Neuronal stem cell (in vitro differentiated cells): ENCODE measurements around the gene SHROOM3.

ENCODE experiments used
- DNase-seq: peaks from one replicate; pipeline ENCODE4 v3.0.0-alpha.2; 2013; ENCODE audit warnings: low spot score
- H2AFZ ChIP-seq: one replicate; pipeline ENCODE4 v1.6.1; 2013; ENCODE audit warnings: mild to moderate bottlenecking, low read length, inconsistent platforms
- H2AK5ac ChIP-seq: 2 replicates; pipeline ENCODE4 v1.6.1; 2013; ENCODE audit warnings: low read depth, mild to moderate bottlenecking, inconsistent platforms, low read length, moderate library complexity, mixed read lengths
- H2BK120ac ChIP-seq: 2 replicates; pipeline ENCODE4 v1.6.1; 2013; ENCODE audit warnings: low read depth, mild to moderate bottlenecking, inconsistent platforms, low read length, moderate library complexity, mixed read lengths
- H2BK12ac ChIP-seq: one replicate; pipeline ENCODE4 v1.6.1; 2013; ENCODE audit warnings: low read length, inconsistent platforms
- H2BK15ac ChIP-seq: 2 replicates; pipeline ENCODE4 v1.6.1; 2013; ENCODE audit warnings: mild to moderate bottlenecking, low read length, inconsistent platforms, mixed read lengths
- H2BK5ac ChIP-seq: one replicate; pipeline ENCODE4 v1.6.1; 2013; ENCODE audit warnings: inconsistent platforms, mild to moderate bottlenecking, low read length, moderate library complexity
- H3K14ac ChIP-seq: one replicate; pipeline ENCODE4 v1.6.1; 2013; ENCODE audit warnings: low read length, inconsistent platforms
- H3K18ac ChIP-seq: 2 replicates; pipeline ENCODE4 v1.6.1; 2013; ENCODE audit warnings: low read length, inconsistent platforms
- H3K23ac ChIP-seq: 2 replicates; pipeline ENCODE4 v1.6.1; 2013; ENCODE audit warnings: low read depth, mild to moderate bottlenecking, mixed read lengths, low read length, inconsistent platforms; ENCODE audit not compliant: poor library complexity
- H3K27ac ChIP-seq: replicated peaks from 3 replicates; pipeline ENCODE4 v1.5.1; 2013; ENCODE audit warnings: low read length, inconsistent platforms
- H3K27me3 ChIP-seq, 3 experiments: 2 replicates each; pipeline ENCODE4 v1.6.1; 2013; ENCODE audit warnings: low read length in 3 of 3, mild to moderate bottlenecking in 2 of 3, inconsistent platforms in 1 of 3, low read depth in 1 of 3, mixed read lengths in 1 of 3, moderate library complexity in 1 of 3; ENCODE audit not compliant: control insufficient read depth in 3 of 3, insufficient read depth in 3 of 3
- H3K36me3 ChIP-seq, 2 donors: replicated peaks in 1 of 2; 2 replicates each; pipeline ENCODE4 v1.6.1; 2013; ENCODE audit warnings: low read length in 2 of 2; ENCODE audit not compliant: control insufficient read depth in 2 of 2, insufficient read depth in 2 of 2
- H3K4ac ChIP-seq: 2 replicates; pipeline ENCODE4 v1.6.1; 2013; ENCODE audit warnings: inconsistent platforms, mild to moderate bottlenecking, low read length, moderate library complexity
- H3K4me1 ChIP-seq, 2 donors: 1 replicate in 1 of 2; 2 replicates in 1 of 2; pipeline ENCODE4 v1.6.1; 2013; ENCODE audit warnings: low read length in 2 of 2, low read depth in 1 of 2; ENCODE audit not compliant: control insufficient read depth in 2 of 2, insufficient read depth in 1 of 2
- H3K4me2 ChIP-seq: one replicate; pipeline ENCODE4 v1.6.1; 2013; ENCODE audit warnings: mild to moderate bottlenecking, low read length, inconsistent platforms; ENCODE audit not compliant: insufficient read depth, poor library complexity, severe bottlenecking
- H3K4me3 ChIP-seq, 2 donors: 2 replicates each; pipeline ENCODE4 v1.5.1; 2013; ENCODE audit warnings: low read length in 2 of 2, mild to moderate bottlenecking in 2 of 2, inconsistent platforms in 1 of 2, moderate library complexity in 1 of 2
- H3K79me1 ChIP-seq: one replicate; pipeline ENCODE4 v1.6.1; 2013; ENCODE audit warnings: low read depth, mild to moderate bottlenecking, inconsistent platforms, low read length, moderate library complexity
- H3K9ac ChIP-seq: one replicate; pipeline ENCODE4 v1.6.1; 2013; ENCODE audit warnings: mild to moderate bottlenecking, low read depth, low read length, inconsistent platforms; ENCODE audit not compliant: poor library complexity
- H3K9me3 ChIP-seq, 2 donors: replicated peaks in 1 of 2; 2 replicates each; pipeline versions ENCODE3 to v1.6.1; 2013; ENCODE audit warnings: low read length in 2 of 2, mild to moderate bottlenecking in 2 of 2, inconsistent platforms in 1 of 2, low read depth in 1 of 2, mixed read lengths in 1 of 2, moderate library complexity in 1 of 2; ENCODE audit not compliant: control insufficient read depth in 2 of 2, insufficient read depth in 1 of 2
- H4K8ac ChIP-seq: one replicate; pipeline ENCODE4 v1.6.1; 2013; ENCODE audit warnings: low read depth, mild to moderate bottlenecking, inconsistent platforms, low read length, moderate library complexity
- H4K91ac ChIP-seq: one replicate; pipeline ENCODE4 v1.6.1; 2013; ENCODE audit warnings: low read length, low read depth, mild to moderate bottlenecking, inconsistent platforms; ENCODE audit not compliant: poor library complexity
- WGBS, 2 donors: extraction: QIAGEN DNeasy Blood & Tissue Kit; methylation state at CpG; one replicate each; pipeline ENCODE4 v1.1.7; 2013; ENCODE audit warnings: missing lambda C conversion rate in 2 of 2, mixed read lengths in 1 of 2; ENCODE audit not compliant: insufficient read length in 2 of 2, insufficient replicate concordance in 1 of 2; ENCODE audit errors: extremely low coverage in 2 of 2; 5-methylcytosine and 5-hydroxymethylcytosine counted together

Gene SHROOM3

DNA sequence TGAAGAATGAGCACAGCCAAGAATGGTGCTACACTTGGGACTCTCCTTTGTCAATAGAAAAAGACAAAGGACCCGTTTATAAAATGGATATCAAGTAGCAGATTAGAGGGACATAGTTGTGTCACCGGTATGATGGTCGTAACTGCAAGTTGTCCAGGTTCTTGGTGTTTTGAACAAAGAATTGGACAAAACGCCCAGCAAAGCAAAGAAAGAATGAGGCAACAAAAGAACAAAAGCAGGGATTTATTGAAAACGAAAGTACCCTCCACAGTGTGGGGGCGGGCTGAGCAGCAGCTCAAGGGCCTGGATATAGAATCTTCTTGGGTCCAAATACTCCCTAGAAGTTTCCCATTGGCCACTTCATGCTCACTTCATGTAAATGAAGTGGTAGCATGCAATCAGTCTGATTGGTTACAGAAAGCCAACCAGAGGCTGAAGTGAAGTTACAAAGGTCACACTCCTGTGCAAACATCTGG is 54.7 kb downstream of the SHROOM3 start:
- no peak overlapping the region for H4K91ac ChIP-seq
- H3K14ac ChIP-seq = no peak overlapping the region
- peaks cover 0 to 31% of the 10 kb centered on the region in 2 donors for H3K9me3 ChIP-seq
- no peak overlapping the region for H4K8ac ChIP-seq
- no peak overlapping the region for H2AFZ ChIP-seq
- peaks cover 2% of the 10 kb centered on the region for H3K79me1 ChIP-seq
- no CpG with 5 or more reads among the region's 6 CpGs for WGBS, 2 donors
- H2BK15ac ChIP-seq = no peak overlapping the region
- no peak for DNase-seq
- no peak overlapping the region for H3K9ac ChIP-seq
- peaks cover 15 to 21% of the 10 kb centered on the region in 2 donors for H3K4me1 ChIP-seq
- H3K18ac ChIP-seq = no peak overlapping the region
- no peak overlapping the region for H2BK120ac ChIP-seq
- no peak overlapping the region for H3K4me3 ChIP-seq
- H2BK12ac ChIP-seq = no peak overlapping the region
- peaks cover 0 to 4% of the 10 kb centered on the region in 2 donors for H3K36me3 ChIP-seq
- H2AK5ac ChIP-seq = no peak overlapping the region
- H3K27ac ChIP-seq = peak overlapping the region; percentile 27
- no peaks in the 10 kb centered on the region for H3K27me3 ChIP-seq
- H2BK5ac ChIP-seq = no peak overlapping the region
- no peak overlapping the region for H3K4ac ChIP-seq
- H3K4me2 ChIP-seq = no peak overlapping the region
- no peak overlapping the region for H3K23ac ChIP-seq

GRCh38 chr4:76492055-76492454 is 57.0 kb downstream of the SHROOM3 start:
- no peak overlapping the region for H3K4ac ChIP-seq
- H3K23ac ChIP-seq = no peak overlapping the region
- H3K36me3 ChIP-seq = peaks cover 0 to 6% of the 10 kb centered on the region in 2 donors
- no peak overlapping the region for H2AK5ac ChIP-seq
- no peak overlapping the region for H2AFZ ChIP-seq
- no peak overlapping the region for H3K4me2 ChIP-seq
- no peak for DNase-seq
- H3K18ac ChIP-seq = no peak overlapping the region
- no peak overlapping the region for H2BK120ac ChIP-seq
- no CpG with 5 or more reads among the region's 3 CpGs for WGBS, 2 donors
- H3K9me3 ChIP-seq = peaks cover 2 to 26% of the 10 kb centered on the region in 2 donors
- no peak overlapping the region for H2BK15ac ChIP-seq
- no peak overlapping the region for H2BK12ac ChIP-seq
- H3K27me3 ChIP-seq = no peaks in the 10 kb centered on the region
- H3K9ac ChIP-seq = no peak overlapping the region
- peak overlapping the region; percentile 83 for H3K27ac ChIP-seq
- no peak overlapping the region for H2BK5ac ChIP-seq
- no peak overlapping the region for H4K8ac ChIP-seq
- H3K79me1 ChIP-seq = peaks cover 4% of the 10 kb centered on the region
- peaks cover 0 to 21% of the 10 kb centered on the region in 2 donors for H3K4me1 ChIP-seq
- no peak overlapping the region for H4K91ac ChIP-seq
- H3K14ac ChIP-seq = no peak overlapping the region
- H3K4me3 ChIP-seq = no peak overlapping the region

DNA sequence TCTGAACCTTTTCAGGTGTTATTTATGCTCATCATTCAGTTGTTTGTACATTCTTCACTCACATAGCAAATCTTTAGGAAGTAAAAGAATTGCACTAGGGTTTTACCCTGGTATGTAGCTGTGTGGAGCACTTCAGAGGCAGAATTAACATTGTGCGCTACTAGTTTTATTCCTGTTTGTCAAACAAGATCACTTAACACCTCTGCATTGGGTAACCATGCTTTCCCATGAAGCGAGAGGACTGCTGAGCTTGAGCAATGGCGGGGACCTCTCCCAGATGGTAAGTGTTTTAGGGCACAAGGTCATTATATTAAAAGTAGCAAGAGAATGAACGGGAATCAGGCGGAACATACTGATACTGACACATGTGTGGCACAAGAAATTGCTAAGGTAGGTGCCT is 59.2 kb downstream of the SHROOM3 start:
- Histone ChIP-seq H3K4me2 (no peak overlapping the region), H3K27ac (no peak overlapping the region), H3K27me3 (no peaks in the 10 kb centered on the region), H2BK120ac (no peak overlapping the region), H3K4me1 (peaks cover 14 to 24% of the 10 kb centered on the region in 2 donors), H3K4me3 (no peak overlapping the region), H3K4ac (no peak overlapping the region), H2BK15ac (no peak overlapping the region), H3K36me3 (peaks cover 0 to 6% of the 10 kb centered on the region in 2 donors), H2AK5ac (no peak overlapping the region), H4K91ac (no peak overlapping the region), H2BK5ac (no peak overlapping the region), H2BK12ac (no peak overlapping the region), H3K9me3 (peaks cover 2 to 11% of the 10 kb centered on the region in 2 donors), H3K79me1 (peaks cover 4% of the 10 kb centered on the region), H3K14ac (no peak overlapping the region), H4K8ac (no peak overlapping the region), H3K18ac (peak overlapping the region; percentile 45), H2AFZ (no peak overlapping the region), H3K9ac (no peak overlapping the region), H3K23ac (no peak overlapping the region)
- no peak for DNase-seq
- whole genome bisulfite sequencing, 2 donors = no CpG with 5 or more reads among the region's 5 CpGs

GRCh38 chr4:76494871-76495590 is 60.0 kb downstream of the SHROOM3 start:
- Histone ChIP-seq H3K27me3 (no peaks in the 10 kb centered on the region), H3K14ac (no peak overlapping the region), H2BK120ac (no peak overlapping the region), H3K18ac (no peak overlapping the region), H3K23ac (no peak overlapping the region), H2BK15ac (no peak overlapping the region), H3K4me3 (no peak overlapping the region), H2BK12ac (no peak overlapping the region), H2AFZ (no peak overlapping the region), H3K79me1 (peaks cover 4% of the 10 kb centered on the region), H3K4me2 (no peak overlapping the region), H3K4me1 (peaks cover 14 to 22% of the 10 kb centered on the region in 2 donors), H4K91ac (no peak overlapping the region), H3K9ac (no peak overlapping the region), H3K4ac (no peak overlapping the region), H3K27ac (no peak overlapping the region), H2BK5ac (no peak overlapping the region), H4K8ac (no peak overlapping the region), H3K9me3 (peaks cover 2 to 6% of the 10 kb centered on the region in 2 donors), H2AK5ac (no peak overlapping the region), H3K36me3 (peaks cover 0 to 2% of the 10 kb centered on the region in 2 donors)
- DNase-seq = no peak
- no CpG with 5 or more reads among the region's 6 CpGs for WGBS, 2 donors
